SW480 (cell line): ENCODE results near the gene ATP6V1G1.

Source experiments
- DNase-seq: peaks from one replicate; pipeline ENCODE4 v3.0.0-alpha.2; 2016; ENCODE audit warnings: low spot score

The ATP6V1G1 gene

GRCh38 chr9:114613087-114613486, 25.5 kb downstream of the ATP6V1G1 start:
- DNase-seq, result no peak

GRCh38 chr9:114613919-114614318, 26.4 kb downstream of the ATP6V1G1 start:
- no peak for DNase-seq

- DNase-seq, result no peak
These were observed 26.8 kb downstream of the ATP6V1G1 start for GRCh38 chr9:114614373-114614772.

GRCh38 chr9:114616684-114617520, 29.3 kb downstream of the ATP6V1G1 start:
- DNase-seq, result no peak

- DNase-seq, result no peak
These were observed 31.7 kb downstream of the ATP6V1G1 start for GRCh38 chr9:114619191-114619761.

GRCh38 chr9:114621561-114621960, 34.0 kb downstream of the ATP6V1G1 start:
- no peak for DNase-seq

- DNase-seq, result peak; percentile 16
These were observed 34.5 kb downstream of the ATP6V1G1 start for GRCh38 chr9:114621975-114622609.

- no peak for DNase-seq
These were observed 37.1 kb downstream of the ATP6V1G1 start for GRCh38 chr9:114624677-114625076.

GRCh38 chr9:114626415-114627020, 38.9 kb downstream of the ATP6V1G1 start:
- no peak for DNase-seq

GRCh38 chr9:114627553-114627952, 40.0 kb downstream of the ATP6V1G1 start:
- no peak for DNase-seq

GRCh38 chr9:114629563-114630090, 42.1 kb downstream of the ATP6V1G1 start:
- no peak for DNase-seq

GRCh38 chr9:114631166-114631565, 43.6 kb downstream of the ATP6V1G1 start:
- no peak for DNase-seq

GRCh38 chr9:114633438-114634089, 46.0 kb downstream of the ATP6V1G1 start:
- no peak for DNase-seq

GRCh38 chr9:114634387-114634786, 46.8 kb downstream of the ATP6V1G1 start:
- DNase-seq, result no peak

- no peak for DNase-seq
These were observed 50.8 kb downstream of the ATP6V1G1 start for GRCh38 chr9:114638404-114638803.

- DNase-seq, result no peak
These were observed 54.4 kb downstream of the ATP6V1G1 start for GRCh38 chr9:114641967-114642366.

- DNase-seq, result no peak
These were observed 55.4 kb downstream of the ATP6V1G1 start for GRCh38 chr9:114643001-114643400.

- DNase-seq, result no peak
These were observed 56.3 kb downstream of the ATP6V1G1 start for GRCh38 chr9:114643896-114644295.
